Measurements from ENCODE around the gene PLCH2.

- TF ChIP-seq POLR2AphosphoS5 (IDR thresholded peaks at IDR 0.05) = no peak
- TF ChIP-seq EP300 (conservative IDR thresholded peaks at IDR 0.05; ENCODE audit: poor library complexity, severe bottlenecking) = no peak
These were observed 38.5 kb upstream of the PLCH2 start for GRCh38 chr1:2437617-2438016.
